NB4 (cell line): Measurements from ENCODE around the gene MYO18A.

Experiments used
- DNase-seq: peaks from one replicate; pipeline ENCODE4 v3.0.0; 2010; ENCODE audit warnings: low read depth
- H3K4me3 ChIP-seq: one replicate; pipeline ENCODE4 v1.5.1; 2011; ENCODE audit warnings: mild to moderate bottlenecking, low read depth, low read length, moderate library complexity
- CTCF ChIP-seq: IDR thresholded peaks from one replicate; pipeline ENCODE4 v1.5.1; 2012; ENCODE audit warnings: low read depth, low read length
- MAX ChIP-seq: IDR thresholded peaks from 2 replicates; pipeline ENCODE4 v1.6.1; 2011; ENCODE audit warnings: low read depth, low read length
- MYC ChIP-seq: IDR thresholded peaks from 2 replicates; pipeline ENCODE4 v1.6.1; 2011; ENCODE audit warnings: low read depth, low read length
- POLR2A ChIP-seq: IDR thresholded peaks from 2 replicates; pipeline ENCODE4 v1.6.1; 2011; ENCODE audit warnings: mild to moderate bottlenecking; ENCODE audit not compliant: insufficient read length; ENCODE audit errors: extremely low read depth

Gene MYO18A

DNA sequence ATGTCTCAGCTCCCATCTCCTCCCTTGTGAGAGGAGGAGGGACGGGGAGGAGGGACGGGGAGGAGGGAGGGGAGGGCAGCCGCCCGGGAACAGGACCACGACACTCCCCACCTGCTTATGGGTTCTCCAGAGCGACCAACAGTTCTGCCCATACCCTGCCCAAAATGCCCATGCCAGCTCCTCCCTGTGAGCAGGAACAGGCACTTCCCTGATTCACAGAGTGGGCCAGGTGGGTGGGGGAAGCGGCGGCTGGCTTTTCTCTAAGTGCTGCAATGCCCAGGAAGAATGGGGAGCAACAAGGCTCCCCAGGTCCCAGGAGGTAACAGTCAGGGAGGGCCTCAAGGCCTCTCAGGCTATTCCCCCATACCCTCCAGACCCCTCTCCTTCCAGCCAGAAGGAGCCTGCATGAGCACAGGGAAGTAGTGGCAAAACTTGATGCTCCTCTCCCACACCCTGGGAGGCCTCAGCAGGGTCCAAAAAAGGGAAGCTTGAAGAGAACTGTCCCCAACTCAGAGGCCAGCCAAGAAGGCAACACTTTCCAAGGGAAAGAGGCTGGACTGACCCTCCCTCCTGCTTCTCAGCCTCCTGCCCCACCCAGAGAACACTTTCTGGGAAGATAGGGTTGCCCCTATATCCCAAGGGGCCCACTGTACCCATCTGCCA is 53.8 kb downstream of the MYO18A start:
- TF ChIP-seq POLR2A (no peak), MYC (no peak), CTCF (no peak), MAX (no peak)
- DNase-seq = peak; percentile 87
- no peak overlapping the region for H3K4me3 ChIP-seq

DNA sequence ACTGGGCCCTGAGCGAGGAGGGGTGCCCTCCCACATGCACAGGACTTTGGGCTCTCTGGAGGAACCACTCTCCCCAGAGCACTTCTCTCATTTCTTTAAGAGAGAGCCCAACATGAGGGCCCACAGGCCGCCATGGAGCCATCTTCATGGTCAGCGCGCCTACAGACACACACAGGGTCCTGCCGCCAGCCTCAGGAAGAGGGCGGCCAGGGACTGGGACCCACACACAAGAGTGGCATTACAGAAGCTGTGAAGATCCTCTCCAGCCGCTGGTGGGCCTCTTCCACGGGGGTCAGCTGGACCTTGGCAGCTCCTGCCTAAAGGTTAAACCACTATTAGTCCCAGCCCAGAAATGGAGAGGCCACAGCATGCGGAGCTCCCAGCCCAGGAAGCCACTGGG is 54.5 kb downstream of the MYO18A start:
- no peak overlapping the region for H3K4me3 ChIP-seq
- no peak for TF ChIP-seq POLR2A
- TF ChIP-seq MAX = no peak
- TF ChIP-seq CTCF = no peak
- TF ChIP-seq MYC = no peak
- no peak for DNase-seq

GRCh38 chr17:29124925-29125273 is 55.3 kb downstream of the MYO18A start:
- H3K4me3 ChIP-seq = no peak overlapping the region
- TF ChIP-seq POLR2A = no peak
- DNase-seq = no peak

DNA sequence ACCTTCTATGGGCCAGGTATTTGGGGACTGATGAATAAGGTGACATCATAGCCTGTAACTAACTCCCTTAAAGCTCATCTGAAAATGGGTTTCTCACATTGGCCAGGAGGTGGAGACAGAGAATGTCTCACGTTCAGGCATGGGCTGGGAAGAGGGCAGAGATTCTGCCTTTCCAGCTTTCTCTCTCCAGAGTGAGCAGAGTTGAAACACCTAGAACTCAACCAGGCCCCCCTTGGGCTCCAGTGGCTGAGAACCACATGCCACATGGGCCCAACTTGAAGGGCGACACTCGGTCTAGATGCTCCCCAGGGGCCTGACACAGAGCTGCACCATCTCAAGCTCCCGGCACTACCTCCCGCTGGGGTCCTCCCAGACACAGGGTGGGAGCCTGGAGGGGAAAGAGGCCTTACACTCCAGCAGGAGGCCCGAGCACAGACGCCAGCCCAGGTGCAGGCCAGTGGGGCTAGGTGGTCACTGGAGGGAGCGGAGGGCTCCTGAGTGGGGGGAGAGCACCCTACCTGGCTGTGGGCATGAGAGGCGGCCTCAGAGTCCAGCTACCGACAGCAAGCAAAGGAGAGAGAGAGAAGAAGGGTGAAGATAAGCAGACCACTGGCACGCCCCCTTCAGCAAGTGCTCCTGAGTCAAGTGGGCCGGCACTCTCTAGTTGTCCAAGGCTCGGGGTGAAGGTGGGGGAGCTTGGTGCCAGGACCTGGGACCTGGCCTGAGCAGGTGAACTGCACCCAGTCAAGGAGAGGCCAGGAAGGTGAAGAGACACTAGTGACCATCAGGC is 55.9 kb downstream of the MYO18A start:
- no peak overlapping the region for H3K4me3 ChIP-seq
- DNase-seq = peak; percentile 88
- no peak for TF ChIP-seq MAX
- TF ChIP-seq CTCF = peak; percentile 64

GRCh38 chr17:29123111-29123510 is 57.1 kb downstream of the MYO18A start:
- no peak for DNase-seq
- TF ChIP-seq MAX (no peak), POLR2A (no peak), MYC (no peak), CTCF (no peak)

GRCh38 chr17:29121442-29121841 is 58.8 kb downstream of the MYO18A start:
- no peak for TF ChIP-seq CTCF
- TF ChIP-seq POLR2A = no peak
- no peak for TF ChIP-seq MAX
- TF ChIP-seq MYC = no peak
- no peak for DNase-seq
- no peak overlapping the region for H3K4me3 ChIP-seq

More at GRCh38 chr17:29123111-29123510, 57.1 kb downstream of the MYO18A start:
- no peak overlapping the region for H3K4me3 ChIP-seq
